ENCODE results near the gene CAMK1.

Gene CAMK1

DNA sequence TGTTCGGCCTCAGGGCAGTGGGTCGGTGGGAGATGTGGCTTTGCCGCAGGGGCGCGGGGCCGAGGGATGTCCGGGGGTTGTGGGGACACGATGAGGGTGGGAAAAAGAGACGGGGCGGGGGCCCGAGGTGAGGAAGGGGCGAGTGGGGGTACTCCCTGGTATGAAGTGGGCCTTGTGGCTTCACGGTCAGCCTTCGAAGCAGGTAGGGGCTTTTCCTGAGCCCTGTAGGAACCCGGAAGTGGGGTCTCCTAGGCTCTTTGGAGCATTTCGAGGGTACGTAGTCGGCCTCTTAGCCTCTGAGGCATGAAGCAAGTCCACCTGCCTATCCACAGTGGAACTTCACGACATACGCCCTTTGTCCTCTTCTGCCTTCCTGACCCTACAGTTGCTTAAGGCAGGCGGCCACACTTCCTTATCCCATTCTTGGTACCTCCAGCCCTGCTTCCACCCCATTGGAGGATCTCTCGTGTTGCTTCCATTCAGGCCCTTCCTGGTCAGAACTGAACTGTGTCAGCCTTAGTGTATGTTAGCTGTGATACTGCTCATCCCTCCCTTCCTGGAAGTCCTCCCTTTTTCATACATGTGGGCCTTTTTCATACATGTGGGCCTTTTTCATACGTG, 23.5 kb upstream of the CAMK1 start:
- no peak for DNase-seq (ENCODE audit: low spot score)

DNA sequence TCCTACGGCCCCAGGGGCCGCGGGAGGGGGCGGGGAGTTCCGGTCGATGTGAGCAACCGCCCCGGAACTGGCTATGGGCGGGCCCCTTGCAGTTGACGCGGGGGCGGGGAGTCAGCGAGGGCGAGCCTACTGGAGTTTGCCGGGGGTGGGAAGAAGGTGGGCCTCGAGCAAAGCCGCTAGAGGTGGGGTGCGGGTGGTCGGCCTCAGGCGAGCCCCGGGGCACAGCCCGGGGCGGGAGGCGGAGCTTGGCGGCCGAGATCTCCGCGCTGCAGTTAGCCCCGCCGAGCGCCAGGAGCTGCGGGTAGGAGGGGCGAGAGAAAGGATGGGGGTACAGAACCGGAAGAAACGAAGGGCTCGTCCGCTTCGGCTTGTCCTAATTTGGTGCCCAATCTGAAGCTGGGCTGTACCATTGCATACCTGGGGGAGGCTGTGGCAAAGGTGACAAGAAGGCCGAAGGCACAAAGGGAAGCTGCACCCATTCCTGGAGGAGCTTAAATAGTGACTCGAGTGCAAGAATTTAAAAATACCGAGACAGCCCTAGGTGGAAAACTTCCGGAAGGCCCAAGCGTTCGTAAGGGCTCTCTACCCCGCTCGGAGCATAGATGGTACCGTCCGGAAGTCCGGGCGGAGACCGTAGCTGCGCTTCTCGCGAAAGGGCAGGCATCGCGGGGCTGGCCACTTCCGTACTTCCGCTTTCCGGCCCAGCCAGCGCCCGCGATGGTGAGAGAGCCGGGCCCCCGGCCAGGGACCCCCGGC, 22.8 kb upstream of the CAMK1 start, which contains the start of the genes ARPC4 and TADA3:
Gene ARPC4 (plus strand): TSS at position 678 of the 756 bp plus-strand sequence. CDS start 40 bp downstream, at position 718.
Gene TADA3 (minus strand): TSS at position 69 of the 756 bp plus-strand sequence. CDS start 1,007 bp downstream, outside the sequence.
- DNase-seq (ENCODE audit: low spot score), result peak; percentile 89

DNA sequence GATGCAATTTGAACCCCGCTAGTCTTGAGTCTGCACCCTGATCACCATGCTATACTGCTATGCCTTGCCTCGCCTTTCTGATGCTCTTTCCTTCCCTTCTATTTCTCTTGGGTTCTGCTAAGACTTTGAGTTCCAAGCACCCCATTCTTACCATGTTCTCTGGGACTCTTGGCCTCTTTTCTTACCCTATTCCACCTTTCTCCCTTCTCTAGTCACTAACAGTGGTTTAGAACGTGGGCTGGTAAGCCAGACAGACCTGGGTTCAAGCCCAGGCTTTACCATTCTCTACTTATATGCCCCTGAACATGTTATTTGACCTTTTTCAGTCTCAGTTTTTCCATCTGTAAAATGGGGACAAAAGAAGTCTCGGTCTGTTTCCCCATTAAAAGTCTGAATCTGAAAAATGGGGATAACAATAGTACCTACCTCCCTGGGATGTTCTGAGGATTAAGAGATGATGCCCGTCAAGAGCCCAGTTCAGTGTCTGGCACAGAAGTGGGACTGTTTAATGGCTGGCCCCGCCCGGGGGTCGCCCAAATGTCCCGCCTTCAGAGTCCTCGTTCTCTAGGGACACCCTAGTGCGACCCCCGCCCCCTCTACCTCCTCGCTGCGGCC, 22.1 kb upstream of the CAMK1 start:
- DNase-seq (ENCODE audit: low spot score), result no peak

GRCh38 chr3:9791127-9791526, 21.4 kb upstream of the CAMK1 start:
- DNase-seq (ENCODE audit: low spot score), result no peak

GRCh38 chr3:9787714-9788113, 18.0 kb upstream of the CAMK1 start:
- no peak for DNase-seq (ENCODE audit: low spot score)

GRCh38 chr3:9786825-9787669, 17.3 kb upstream of the CAMK1 start:
- DNase-seq (ENCODE audit: low spot score), result no peak

DNA sequence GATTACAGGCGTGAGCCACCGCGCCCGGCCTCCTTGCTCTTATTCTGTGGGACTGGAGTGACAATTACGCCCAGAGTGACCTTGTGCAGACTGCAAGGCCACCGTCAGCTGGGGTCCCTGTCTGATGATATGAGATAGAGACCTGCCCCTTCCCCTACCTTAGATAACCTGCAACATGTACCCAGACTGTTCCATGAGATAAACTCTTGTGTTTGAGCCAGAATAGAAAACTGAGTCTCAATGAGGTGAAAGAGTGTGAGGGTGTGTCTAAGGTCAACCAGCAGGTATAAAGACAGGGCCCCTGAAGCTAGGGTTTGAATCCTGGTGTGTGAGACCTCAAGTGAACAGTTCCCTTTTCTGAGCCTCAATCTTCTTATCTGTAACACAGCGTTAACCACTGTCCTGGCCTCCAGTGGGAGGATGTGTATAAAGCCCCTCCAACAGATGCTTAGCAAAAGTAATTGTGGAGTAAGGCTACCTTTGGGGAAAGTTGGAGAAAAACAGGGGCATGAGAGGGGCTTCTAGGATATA, 16.5 kb upstream of the CAMK1 start:
- DNase-seq (ENCODE audit: low spot score), result no peak

DNA sequence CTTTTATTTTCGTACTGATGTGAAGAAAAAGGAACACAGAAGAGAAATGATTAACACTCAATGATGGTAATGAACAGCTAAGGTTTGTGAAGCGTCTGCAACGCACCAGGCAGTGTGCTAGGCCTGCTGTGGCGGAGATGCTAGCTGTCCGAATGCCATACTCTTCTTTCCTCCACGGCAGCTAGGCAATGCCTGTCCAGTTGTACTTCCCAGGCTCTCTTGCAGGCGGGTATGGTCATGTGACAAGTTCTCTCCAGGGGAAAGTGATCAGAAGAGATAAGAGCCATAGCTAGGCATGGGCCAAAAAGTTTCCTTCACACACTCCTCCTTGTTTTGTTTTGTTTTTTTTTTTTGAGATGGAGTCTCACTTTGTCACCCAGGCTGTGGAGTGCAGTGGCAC, 15.9 kb upstream of the CAMK1 start:
- DNase-seq (ENCODE audit: low spot score), result no peak

DNA sequence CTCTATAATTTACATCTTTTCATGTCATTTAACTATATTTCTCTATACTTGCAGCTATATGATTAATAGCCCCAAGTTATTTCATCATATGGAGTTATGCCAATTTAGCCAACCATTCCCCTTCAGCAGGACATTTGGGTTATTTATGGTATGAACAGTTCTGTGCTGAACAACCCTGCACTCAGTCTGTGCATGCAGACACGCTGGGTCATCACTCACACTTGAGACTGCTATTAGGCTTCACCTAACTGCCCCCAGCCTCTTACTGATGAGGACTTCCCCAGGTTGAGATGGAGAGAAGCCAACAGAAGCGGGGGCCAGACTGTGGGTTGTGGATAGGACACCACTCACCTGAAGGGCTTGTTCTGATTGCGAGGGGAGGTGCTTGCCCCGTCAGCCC, 15.2 kb upstream of the CAMK1 start:
- no peak for DNase-seq (ENCODE audit: low spot score)

DNA sequence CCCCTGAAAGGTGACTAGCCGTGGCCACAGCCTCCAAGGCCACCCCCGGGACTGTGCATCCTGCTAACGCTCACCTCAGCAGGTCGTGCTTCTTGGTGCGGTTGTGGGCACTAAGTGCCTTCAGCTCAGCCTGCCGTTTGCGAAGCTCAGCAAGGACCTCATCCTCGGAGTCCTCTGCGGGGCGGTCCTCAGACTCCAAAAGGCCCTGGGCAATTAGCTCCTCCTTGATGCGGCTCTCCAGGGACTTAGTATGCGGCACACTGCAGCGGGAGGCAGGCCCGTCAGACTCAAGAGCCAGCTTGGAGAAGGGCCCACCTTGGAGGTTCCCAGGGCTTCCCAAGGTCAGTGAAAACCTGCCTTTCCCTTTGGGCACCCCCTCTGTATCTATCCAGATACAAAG, 14.2 kb upstream of the CAMK1 start:
- DNase-seq (ENCODE audit: low spot score), result no peak

DNA sequence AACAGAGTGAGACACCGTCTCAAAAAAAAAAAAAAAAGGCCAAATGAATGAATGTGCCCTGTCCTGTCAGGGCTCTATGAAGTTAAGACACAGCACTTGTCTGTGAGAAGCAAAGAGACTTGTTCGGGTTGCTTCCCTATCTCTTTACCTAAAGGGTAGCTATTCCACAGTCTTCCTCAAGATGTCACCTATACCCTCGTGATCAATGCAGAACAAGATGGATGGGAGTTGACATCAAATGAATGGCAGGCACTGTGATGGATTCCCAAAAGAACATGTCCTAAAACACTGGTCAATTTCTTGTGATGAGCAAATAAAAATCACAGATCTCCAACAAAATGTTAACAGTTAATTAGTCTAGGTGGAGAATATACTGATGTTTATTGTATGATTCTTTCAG, 13.0 kb upstream of the CAMK1 start:
- peak; percentile 32 for DNase-seq (ENCODE audit: low spot score)

- no peak for DNase-seq (ENCODE audit: low spot score)
Observed at GRCh38 chr3:9781978-9782603, 12.3 kb upstream of the CAMK1 start.

GRCh38 chr3:9781551-9781950, 11.8 kb upstream of the CAMK1 start:
- no peak for DNase-seq (ENCODE audit: low spot score)

DNA sequence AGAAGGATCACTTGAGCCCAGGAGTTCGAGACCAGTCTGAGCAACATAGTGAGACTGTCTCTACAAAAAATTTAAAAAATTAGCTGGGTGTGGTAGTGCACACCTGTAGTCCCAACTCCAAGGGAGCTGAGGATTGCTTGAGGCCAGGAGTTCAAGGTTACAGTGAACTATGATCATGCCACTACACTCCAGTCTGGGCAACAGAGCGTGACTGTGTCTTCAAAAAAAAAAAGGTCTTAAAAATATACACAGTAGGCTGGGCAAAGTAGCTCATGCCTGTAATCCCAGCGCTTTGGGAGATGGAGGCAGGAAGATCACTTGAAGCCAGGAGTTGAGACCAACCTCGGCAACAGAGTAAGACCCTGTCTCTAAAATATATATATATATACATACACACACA, 11.2 kb upstream of the CAMK1 start:
- no peak for DNase-seq (ENCODE audit: low spot score)

DNA sequence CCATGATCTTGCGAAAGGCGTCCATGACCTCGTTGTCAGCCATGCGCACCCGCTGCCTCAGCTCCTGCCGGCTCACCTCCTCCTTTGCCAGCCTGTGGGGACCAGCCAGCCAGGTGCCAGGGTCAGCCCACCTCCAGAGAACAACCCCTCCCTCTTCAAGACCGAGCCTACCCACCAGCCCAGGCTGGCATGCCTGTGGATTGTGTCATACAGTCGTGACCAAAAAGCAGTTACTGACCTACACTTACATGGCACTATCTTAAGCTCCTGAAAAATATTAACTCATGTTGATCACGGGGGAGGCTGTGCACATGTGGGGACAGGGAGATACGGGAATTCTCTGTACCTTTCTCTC, 10.7 kb upstream of the CAMK1 start:
- DNase-seq (ENCODE audit: low spot score), result peak; percentile 36

GRCh38 chr3:9779721-9780457, 10.1 kb upstream of the CAMK1 start:
- peak; percentile 78 for DNase-seq (ENCODE audit: low spot score)

- DNase-seq (ENCODE audit: low spot score), result peak; percentile 45
Observed at GRCh38 chr3:9779075-9779593, 9.4 kb upstream of the CAMK1 start.

DNA sequence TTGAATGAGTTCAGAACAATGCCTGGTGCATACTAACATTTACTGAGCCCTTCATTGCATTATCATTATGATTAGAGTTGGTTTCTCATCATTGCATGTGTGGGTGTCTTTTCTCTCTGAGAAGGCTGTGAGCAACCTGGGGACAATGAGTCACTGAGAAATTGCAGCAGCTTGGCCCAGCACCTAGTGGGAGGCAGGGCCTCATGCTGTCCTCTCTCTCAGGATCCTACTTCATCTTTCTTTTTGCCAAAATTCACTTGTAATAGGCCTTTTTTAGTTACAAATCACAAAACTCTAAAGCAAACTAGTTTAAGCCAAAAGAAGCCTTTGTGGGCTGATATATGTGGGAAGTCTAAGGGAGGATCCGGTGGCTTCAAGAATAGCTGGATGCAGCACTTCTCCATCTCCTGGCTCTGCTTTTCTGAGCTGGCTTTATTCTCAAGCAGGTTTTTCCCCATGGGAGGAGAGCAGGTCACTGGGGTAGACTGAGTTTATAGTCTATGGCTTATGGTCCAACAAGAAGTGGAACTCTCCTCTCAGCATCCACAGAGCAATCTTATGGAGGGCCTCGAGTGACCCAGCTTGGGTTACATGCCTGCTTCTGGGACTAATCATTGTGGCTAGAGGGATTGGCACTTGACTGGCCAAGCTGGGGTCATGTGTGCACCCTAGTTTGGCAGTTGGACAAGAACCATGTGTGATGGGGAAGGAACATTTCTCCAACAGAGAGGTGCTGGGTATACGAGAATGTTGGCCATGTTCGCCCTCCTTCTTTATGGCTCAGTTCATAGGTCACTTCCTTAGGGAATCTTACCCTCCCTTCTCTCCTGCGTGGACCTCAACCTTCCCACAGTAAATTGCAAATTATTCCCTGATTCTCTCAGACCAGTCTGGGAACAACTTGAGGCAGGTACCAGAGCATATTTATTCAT, 8.7 kb upstream of the CAMK1 start:
- DNase-seq (ENCODE audit: low spot score), result no peak

- DNase-seq (ENCODE audit: low spot score), result no peak
Observed at GRCh38 chr3:9777694-9778021, 7.9 kb upstream of the CAMK1 start.
